ENCODE data around the gene ZNF385D. TPM values are rescaled to one million over a fixed set of nuclear protein-coding genes. Genes with fewer than 3 reads are reported as not detected.

ZNF385D gene
- total and polyA plus RNA-seq, 12 donors, result 0.09 to 1.3 (median 0.63) TPM

DNA sequence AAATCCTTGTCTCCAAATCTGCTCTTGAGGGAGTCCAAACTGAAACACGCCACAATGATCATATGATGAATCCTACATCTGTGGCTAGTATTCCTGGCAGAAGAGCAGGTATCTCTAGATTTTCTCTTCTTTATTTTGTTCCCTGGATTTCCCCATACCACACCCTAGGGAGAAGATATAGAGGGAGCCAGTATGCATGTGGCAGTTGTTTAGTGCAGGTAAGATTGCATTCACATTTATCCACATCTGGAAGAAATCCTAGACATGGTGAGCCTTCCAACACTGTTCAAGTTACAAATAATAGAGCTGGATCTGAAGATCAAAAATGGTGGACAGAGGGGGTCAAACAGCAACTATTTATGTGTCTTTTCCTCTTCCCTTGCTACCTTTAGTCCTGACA, 316.7 kb downstream of the ZNF385D start:
- intact Hi-C loops (cut with DNase I), result no loop called here
- WGBS, 4 donors, result 86 to 100% (median 100%) methylated on average over 1 of the region's 1 CpG
- Histone ChIP-seq H3K27me3 (no peaks in the 10 kb centered on the region), H3K4me3 (no peak overlapping the region), H3K27ac (no peak overlapping the region), H3K9me3 (replicated peaks in 1 of 3) (no peaks in the 10 kb centered on the region), H3K4me1 (replicated peaks in 1 of 2) (no peaks in the 10 kb centered on the region), H3K36me3 (replicated peaks in 1 of 2) (no peaks in the 10 kb centered on the region)
- TF ChIP-seq POLR2A (IDR thresholded peaks at IDR 0.05), result no peak
- TF ChIP-seq, protein P1, sequence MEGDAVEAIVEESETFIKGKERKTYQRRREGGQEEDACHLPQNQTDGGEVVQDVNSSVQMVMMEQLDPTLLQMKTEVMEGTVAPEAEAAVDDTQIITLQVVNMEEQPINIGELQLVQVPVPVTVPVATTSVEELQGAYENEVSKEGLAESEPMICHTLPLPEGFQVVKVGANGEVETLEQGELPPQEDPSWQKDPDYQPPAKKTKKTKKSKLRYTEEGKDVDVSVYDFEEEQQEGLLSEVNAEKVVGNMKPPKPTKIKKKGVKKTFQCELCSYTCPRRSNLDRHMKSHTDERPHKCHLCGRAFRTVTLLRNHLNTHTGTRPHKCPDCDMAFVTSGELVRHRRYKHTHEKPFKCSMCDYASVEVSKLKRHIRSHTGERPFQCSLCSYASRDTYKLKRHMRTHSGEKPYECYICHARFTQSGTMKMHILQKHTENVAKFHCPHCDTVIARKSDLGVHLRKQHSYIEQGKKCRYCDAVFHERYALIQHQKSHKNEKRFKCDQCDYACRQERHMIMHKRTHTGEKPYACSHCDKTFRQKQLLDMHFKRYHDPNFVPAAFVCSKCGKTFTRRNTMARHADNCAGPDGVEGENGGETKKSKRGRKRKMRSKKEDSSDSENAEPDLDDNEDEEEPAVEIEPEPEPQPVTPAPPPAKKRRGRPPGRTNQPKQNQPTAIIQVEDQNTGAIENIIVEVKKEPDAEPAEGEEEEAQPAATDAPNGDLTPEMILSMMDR (IDR thresholded peaks at IDR 0.05), result no peak
- no peak for DNase-seq

- Histone ChIP-seq H3K27me3 (no peaks in the 10 kb centered on the region), H3K27ac (no peak overlapping the region), H3K4me1 (replicated peaks in 1 of 2) (no peaks in the 10 kb centered on the region), H3K36me3 (replicated peaks in 1 of 2) (no peaks in the 10 kb centered on the region), H3K4me3 (no peak overlapping the region), H3K9me3 (replicated peaks in 1 of 3) (no peaks in the 10 kb centered on the region)
- DNase-seq, result no peak
- TF ChIP-seq, protein P1 (IDR thresholded peaks at IDR 0.05), result no peak
- no peak for TF ChIP-seq POLR2A (IDR thresholded peaks at IDR 0.05)
- intact Hi-C loops (cut with DNase I), result no loop called here
- 69 to 86% (median 82%) methylated on average over 6 of the region's 6 CpGs for WGBS, 4 donors
These were observed 317.3 kb downstream of the ZNF385D start for GRCh38 chr3:21433751-21434150.

- Histone ChIP-seq H3K4me3 (no peak overlapping the region), H3K9me3 (replicated peaks in 1 of 3) (no peaks in the 10 kb centered on the region), H3K27me3 (no peaks in the 10 kb centered on the region), H3K27ac (no peak overlapping the region), H3K4me1 (replicated peaks in 1 of 2) (no peaks in the 10 kb centered on the region), H3K36me3 (replicated peaks in 1 of 2) (no peaks in the 10 kb centered on the region)
- WGBS, 4 donors, result 74 to 77% (median 76%) methylated on average over 4 of the region's 4 CpGs
- intact Hi-C loops (cut with DNase I), result no loop called here
- TF ChIP-seq, protein P1 (IDR thresholded peaks at IDR 0.05), result no peak
- no peak for TF ChIP-seq POLR2A (IDR thresholded peaks at IDR 0.05)
- no peak for DNase-seq
These were observed 324.1 kb downstream of the ZNF385D start for GRCh38 chr3:21426920-21427319.

DNA sequence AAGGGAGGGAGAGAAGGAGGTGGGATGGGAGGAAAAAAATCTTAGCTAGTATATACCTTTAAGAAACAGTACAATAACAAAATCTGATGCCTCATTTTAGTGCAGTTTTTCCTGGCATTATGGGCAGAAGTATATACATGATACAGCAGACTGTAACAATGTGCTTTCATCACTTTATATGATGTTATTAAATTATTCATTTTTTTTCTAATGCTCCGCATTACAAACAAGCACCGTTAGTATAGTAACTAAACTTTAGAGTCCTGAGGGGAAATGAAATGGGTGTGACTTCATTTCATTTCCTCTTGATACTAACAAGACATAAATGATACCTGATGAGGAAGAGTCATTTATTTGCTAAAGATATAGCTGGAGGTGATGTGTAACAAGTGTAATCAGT, 325.3 kb downstream of the ZNF385D start:
- no peak overlapping the region for H3K27ac ChIP-seq
- DNase-seq, result no peak
- H3K36me3 ChIP-seq (replicated peaks in 1 of 2), result no peaks in the 10 kb centered on the region
- H3K4me1 ChIP-seq (replicated peaks in 1 of 2), result no peaks in the 10 kb centered on the region
- TF ChIP-seq, protein P1 (IDR thresholded peaks at IDR 0.05), result no peak
- no peak for TF ChIP-seq POLR2A (IDR thresholded peaks at IDR 0.05)
- H3K27me3 ChIP-seq, result no peaks in the 10 kb centered on the region
- no peaks in the 10 kb centered on the region for H3K9me3 ChIP-seq (replicated peaks in 1 of 3)
- WGBS, 4 donors, result 77 to 87% (median 79%) methylated on average over 2 of the region's 2 CpGs
- H3K4me3 ChIP-seq, result no peak overlapping the region
- intact Hi-C loops (cut with DNase I), result no loop called here
